Measurements from ENCODE around the gene ABCB10.

- no peak for TF ChIP-seq CTCF (IDR thresholded peaks at IDR 0.05)
- no peak for TF ChIP-seq POLR2A (IDR thresholded peaks at IDR 0.05)
Observed at GRCh38 chr1:229480495-229480894, 78.0 kb downstream of the ABCB10 start.

All from lower leg skin (tissue), 3 donors.